SK-N-SH treated with all-trans-retinoic acid at 6 μM for 48 hours (cell line): ENCODE measurements around the gene EEIG2.

ENCODE experiments used
- CREB5 ChIP-seq: fragments of 250-450 bp; sonication (Bioruptor Pico); IDR thresholded peaks from 2 replicates; pipeline ENCODE4 v1.5.1; 2020; ENCODE audit warnings: low read depth, mild to moderate bottlenecking, moderate library complexity
- CSDC2 ChIP-seq: fragments of 250-450 bp; sonication (Bioruptor Pico); IDR thresholded peaks from 2 replicates; pipeline ENCODE4 v1.5.0; 2020; ENCODE audit warnings: mild to moderate bottlenecking, moderate library complexity
- CSRNP3 ChIP-seq: fragments of 250-450 bp; sonication (Bioruptor Pico); IDR thresholded peaks from 2 replicates; pipeline ENCODE4 v1.5.1; 2021; ENCODE audit warnings: mild to moderate bottlenecking, moderate library complexity
- ESRRG ChIP-seq: fragments of 250-450 bp; sonication (Bioruptor Pico); IDR thresholded peaks from 2 replicates; pipeline ENCODE4 v1.6.1; 2021; ENCODE audit warnings: mild to moderate bottlenecking
- GLIS3 ChIP-seq: fragments of 250-450 bp; sonication (Bioruptor Pico); IDR thresholded peaks from 2 replicates; pipeline ENCODE4 v1.5.0; 2020; ENCODE audit warnings: mild to moderate bottlenecking, moderate library complexity
- ISL1 ChIP-seq: fragments of 250-450 bp; sonication (Bioruptor Pico); IDR thresholded peaks from 2 replicates; pipeline ENCODE4 v2.1.2; 2022; ENCODE audit warnings: mild to moderate bottlenecking, moderate library complexity
- PATZ1 ChIP-seq: fragments of 250-450 bp; sonication (Bioruptor Pico); IDR thresholded peaks from 2 replicates; pipeline ENCODE4 v1.8.0; 2020; ENCODE audit warnings: mild to moderate bottlenecking, moderate library complexity, borderline replicate concordance
- PPARA ChIP-seq: fragments of 250-450 bp; sonication (Bioruptor Pico); IDR thresholded peaks from 2 replicates; pipeline ENCODE4 v1.5.0; 2020; ENCODE audit warnings: mild to moderate bottlenecking, borderline replicate concordance
- RARB ChIP-seq: fragments of 250-450 bp; sonication (Bioruptor Pico); IDR thresholded peaks from 2 replicates; pipeline ENCODE4 v1.8.0; 2021; ENCODE audit warnings: mild to moderate bottlenecking, moderate library complexity
- TSHZ2 ChIP-seq: fragments of 250-450 bp; sonication (Bioruptor Pico); IDR thresholded peaks from 2 replicates; pipeline ENCODE4 v1.5.0; 2020; ENCODE audit warnings: mild to moderate bottlenecking, moderate library complexity
- ZFP30 ChIP-seq: fragments of 450-650 bp; formaldehyde crosslinking; IDR thresholded peaks from 2 replicates; pipeline ENCODE4 v1.5.0; 2022; ENCODE audit warnings: mild to moderate bottlenecking, moderate library complexity
- ZNF565 ChIP-seq: fragments of 450-650 bp; formaldehyde crosslinking; conservative IDR thresholded peaks from 2 replicates; pipeline ENCODE4 v1.5.0; 2020; ENCODE audit warnings: low read depth, mild to moderate bottlenecking, moderate library complexity
- ZNF8 ChIP-seq: fragments of 450-650 bp; formaldehyde crosslinking; IDR thresholded peaks from 2 replicates; pipeline ENCODE4 v1.5.0; 2020; ENCODE audit warnings: mild to moderate bottlenecking, moderate library complexity

- no peak for TF ChIP-seq ESRRG
- no peak for TF ChIP-seq ZFP30 (CRISPR knock-in tag)
- no peak for TF ChIP-seq ISL1 (CRISPR knock-in tag)
- TF ChIP-seq PATZ1 (CRISPR knock-in tag): no peak
- TF ChIP-seq CSRNP3 (CRISPR knock-in tag): no peak
- no peak for TF ChIP-seq PPARA (CRISPR knock-in tag)
- no peak for TF ChIP-seq GLIS3 (CRISPR knock-in tag)
- no peak for TF ChIP-seq ZNF8
- TF ChIP-seq CSDC2: no peak
- no peak for TF ChIP-seq TSHZ2 (CRISPR knock-in tag)
- TF ChIP-seq RARB (CRISPR knock-in tag): no peak
- no peak for TF ChIP-seq CREB5
- no peak for TF ChIP-seq ZNF565 (CRISPR knock-in tag)
These were observed 46.6 kb downstream of the EEIG2 start for GRCh38 chr1:108606478-108606877.
